Glutamatergic neuron (in vitro differentiated cells): ENCODE results near the gene TTLL10. TPM values are rescaled to one million over a fixed set of nuclear protein-coding genes. Genes with fewer than 3 reads are reported as not detected.

Source experiments
- DNase-seq: peaks from one replicate; pipeline ENCODE4 v3.0.0; 2022
- H3K27ac Mint-ChIP-seq: one replicate; pipeline ENCODE4 v1.8.0; 2020; ENCODE audit warnings: mild to moderate bottlenecking, mixed read lengths, inconsistent platforms; ENCODE audit not compliant: unreplicated experiment
- H3K27me3 Mint-ChIP-seq: one replicate; pipeline ENCODE4 v1.8.0; 2020; ENCODE audit warnings: mild to moderate bottlenecking, moderate library complexity, mixed read lengths, inconsistent platforms; ENCODE audit not compliant: unreplicated experiment
- H3K36me3 Mint-ChIP-seq: one replicate; pipeline ENCODE4 v1.8.0; 2020; ENCODE audit warnings: mild to moderate bottlenecking, mixed read lengths, inconsistent platforms; ENCODE audit not compliant: unreplicated experiment
- H3K4me1 Mint-ChIP-seq: one replicate; pipeline ENCODE4 v1.8.0; 2020; ENCODE audit warnings: mild to moderate bottlenecking, low read depth, mixed read lengths, inconsistent platforms; ENCODE audit not compliant: unreplicated experiment
- H3K4me3 Mint-ChIP-seq: one replicate; pipeline ENCODE4 v1.8.0; 2020; ENCODE audit warnings: mild to moderate bottlenecking, mixed read lengths, inconsistent platforms; ENCODE audit not compliant: unreplicated experiment
- H3K9me3 Mint-ChIP-seq: one replicate; pipeline ENCODE4 v1.8.0; 2020; ENCODE audit warnings: mild to moderate bottlenecking, moderate library complexity, mixed read lengths, inconsistent platforms; ENCODE audit not compliant: unreplicated experiment
- microRNA-seq: library from miRNA; unstranded; fragments of <30 nt; microRNA quantifications from one replicate; pipeline ENCODE4, GENCODE V29; 2020; ENCODE audit not compliant: unreplicated experiment
- total RNA-seq: library from RNA; stranded (reverse); fragmentation: NEBNext Ultra II Directional; extraction: Animal tissue kit (Norgen Biotek cat#: 25700); gene quantifications from one replicate; pipeline ENCODE4 v1.2.1, GENCODE V29; 2021; ENCODE audit not compliant: unreplicated experiment
- TF ChIP-seq, protein P1 (sequence below): fragments of 200-600 bp; sonication (generic); IDR thresholded peaks from one replicate; pipeline ENCODE4 v1.5.0; 2021; ENCODE audit not compliant: partially characterized antibody, unreplicated experiment

TTLL10 gene
- total RNA-seq, 1 donor from 2014 or later = not detected

DNA sequence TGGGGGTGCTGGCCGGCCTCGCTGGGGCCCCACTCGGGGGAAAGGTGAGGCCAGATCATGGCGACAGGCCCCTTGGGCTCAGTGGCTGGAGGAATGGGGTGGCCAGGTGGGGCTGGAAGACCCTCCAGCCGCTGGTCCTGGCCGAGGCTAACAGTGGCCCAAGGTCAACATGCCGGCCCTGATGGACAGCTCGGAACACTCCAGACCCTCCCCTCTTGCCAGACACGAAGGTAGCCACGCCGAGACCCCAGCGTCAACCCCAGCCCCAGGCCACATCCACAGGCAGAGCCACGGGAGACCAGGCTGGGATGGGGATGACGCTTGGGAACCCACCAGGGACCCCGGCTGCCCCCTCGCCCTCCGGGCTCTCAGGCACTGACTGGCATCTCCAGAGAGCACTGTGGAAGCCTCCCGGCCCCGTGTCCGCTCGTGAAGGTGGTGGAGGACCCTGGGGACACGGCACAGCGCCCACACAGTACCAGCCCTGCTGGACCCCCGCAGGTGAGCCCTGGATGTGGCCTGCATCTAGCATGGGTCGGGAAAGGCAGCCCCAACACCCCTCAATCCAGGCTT lies 73.7 kb downstream of the TTLL10 start:
- H3K27ac Mint-ChIP-seq = no peak overlapping the region
- H3K27me3 Mint-ChIP-seq = no peaks in the 10 kb centered on the region
- no peaks in the 10 kb centered on the region for H3K4me1 Mint-ChIP-seq
- no peaks in the 10 kb centered on the region for H3K36me3 Mint-ChIP-seq
- no peak overlapping the region for H3K4me3 Mint-ChIP-seq
- peaks cover 2% of the 10 kb centered on the region for H3K9me3 Mint-ChIP-seq
- DNase-seq = no peak
- TF ChIP-seq, protein P1, sequence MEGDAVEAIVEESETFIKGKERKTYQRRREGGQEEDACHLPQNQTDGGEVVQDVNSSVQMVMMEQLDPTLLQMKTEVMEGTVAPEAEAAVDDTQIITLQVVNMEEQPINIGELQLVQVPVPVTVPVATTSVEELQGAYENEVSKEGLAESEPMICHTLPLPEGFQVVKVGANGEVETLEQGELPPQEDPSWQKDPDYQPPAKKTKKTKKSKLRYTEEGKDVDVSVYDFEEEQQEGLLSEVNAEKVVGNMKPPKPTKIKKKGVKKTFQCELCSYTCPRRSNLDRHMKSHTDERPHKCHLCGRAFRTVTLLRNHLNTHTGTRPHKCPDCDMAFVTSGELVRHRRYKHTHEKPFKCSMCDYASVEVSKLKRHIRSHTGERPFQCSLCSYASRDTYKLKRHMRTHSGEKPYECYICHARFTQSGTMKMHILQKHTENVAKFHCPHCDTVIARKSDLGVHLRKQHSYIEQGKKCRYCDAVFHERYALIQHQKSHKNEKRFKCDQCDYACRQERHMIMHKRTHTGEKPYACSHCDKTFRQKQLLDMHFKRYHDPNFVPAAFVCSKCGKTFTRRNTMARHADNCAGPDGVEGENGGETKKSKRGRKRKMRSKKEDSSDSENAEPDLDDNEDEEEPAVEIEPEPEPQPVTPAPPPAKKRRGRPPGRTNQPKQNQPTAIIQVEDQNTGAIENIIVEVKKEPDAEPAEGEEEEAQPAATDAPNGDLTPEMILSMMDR = no peak

Small RNA genes lying within 50 kb of the gene (microRNA-seq; reads per million reads assigned to microRNA genes)
- 861 reads per million, percentile 88 among the genes with 10 or more reads in this experiment for gene MIR200A
- 90.4 reads per million, percentile 73 among the genes with 10 or more reads in this experiment for gene MIR200B
- gene MIR429 = 23.2 reads per million, percentile 60 among the genes with 10 or more reads in this experiment

Other genes starting within 250 kb of the TTLL10 start
- 46.2 TPM for gene SAMD11, start 250.0 kb upstream of the TTLL10 start, total RNA-seq
- 90.3 TPM for gene NOC2L, start 214.6 kb upstream of the TTLL10 start, total RNA-seq
- gene KLHL17, start 213.3 kb upstream of the TTLL10 start, total RNA-seq = 103 TPM
- gene PLEKHN1, start 207.4 kb upstream of the TTLL10 start, total RNA-seq = 0.29 TPM
- 0.32 TPM for gene PERM1, start 191.8 kb upstream of the TTLL10 start, total RNA-seq
- gene HES4, start 173.8 kb upstream of the TTLL10 start, total RNA-seq = 218 TPM
- gene ISG15, start 160.4 kb upstream of the TTLL10 start, total RNA-seq = 18.4 TPM
- 914 TPM for gene AGRN, start 153.8 kb upstream of the TTLL10 start, total RNA-seq
- gene RNF223, start 99.6 kb upstream of the TTLL10 start, total RNA-seq = not detected
- gene C1orf159, start 57.8 kb upstream of the TTLL10 start, total RNA-seq = 24.5 TPM
- 3.0 TPM for gene TNFRSF18, start 32.7 kb downstream of the TTLL10 start, total RNA-seq
- 0.29 TPM for gene TNFRSF4, start 40.3 kb downstream of the TTLL10 start, total RNA-seq
- gene SDF4, start 58.1 kb downstream of the TTLL10 start, total RNA-seq = 89.2 TPM
- 30.0 TPM for gene B3GALT6, start 58.4 kb downstream of the TTLL10 start, total RNA-seq
- 9.1 TPM for gene C1QTNF12, start 72.8 kb downstream of the TTLL10 start, total RNA-seq
- gene UBE2J2, start 100.0 kb downstream of the TTLL10 start, total RNA-seq = 88.1 TPM
- 8.4 TPM for gene SCNN1D, start 106.6 kb downstream of the TTLL10 start, total RNA-seq
- 1,099 TPM for gene ACAP3, start 134.1 kb downstream of the TTLL10 start, total RNA-seq
- 45.5 TPM for gene PUSL1, start 134.7 kb downstream of the TTLL10 start, total RNA-seq
- gene INTS11, start 150.8 kb downstream of the TTLL10 start, total RNA-seq = 147 TPM
- gene CPTP, start 150.9 kb downstream of the TTLL10 start, total RNA-seq = 18.7 TPM
- gene TAS1R3, start 157.4 kb downstream of the TTLL10 start, total RNA-seq = 1.3 TPM
- gene DVL1, start 175.5 kb downstream of the TTLL10 start, total RNA-seq = 124 TPM
- gene MXRA8, start 184.7 kb downstream of the TTLL10 start, total RNA-seq = 7.7 TPM
- gene AURKAIP1, start 201.3 kb downstream of the TTLL10 start, total RNA-seq = 130 TPM
- 394 TPM for gene CCNL2, start 225.5 kb downstream of the TTLL10 start, total RNA-seq
- 98.6 TPM for gene MRPL20, start 233.4 kb downstream of the TTLL10 start, total RNA-seq
- gene ANKRD65, start 247.4 kb downstream of the TTLL10 start, total RNA-seq = 38.4 TPM